DOHH2 (cell line): ENCODE data around the gene PCDHB7.
"Not testable (repeated sequence)": the region's sequence is repeated elsewhere in the genome, so short reads cannot be mapped to it uniquely, and the experiment has no call there.

Experiments used
- H3F3A ChIP-seq: fragments of 200-600 bp; sonication (generic), shearing (Covaris generic); 2 replicates; pipeline ENCODE4 v1.6.0; 2016; ENCODE audit warnings: antibody characterized with exemption, mild to moderate bottlenecking; ENCODE audit not compliant: control insufficient read depth, insufficient read depth
- H3K27ac ChIP-seq: fragments of 200-600 bp; sonication (generic); 2 replicates; pipeline ENCODE4 v1.5.1; 2014; ENCODE audit warnings: low read depth, mild to moderate bottlenecking, low read length, moderate library complexity
- H3K27me3 ChIP-seq: fragments of 200-600 bp; sonication (generic); 2 replicates; pipeline ENCODE4 v1.6.1; 2014; ENCODE audit warnings: mild to moderate bottlenecking, low read length, mixed read lengths; ENCODE audit not compliant: control insufficient read depth
- H3K36me3 ChIP-seq: fragments of 200-600 bp; sonication (generic); 2 replicates; pipeline ENCODE4 v1.6.1; 2014; ENCODE audit warnings: mild to moderate bottlenecking, low read length, moderate library complexity, mixed read lengths; ENCODE audit not compliant: control insufficient read depth
- H3K4me1 ChIP-seq: fragments of 200-600 bp; sonication (generic); 2 replicates; pipeline ENCODE4 v1.6.1; 2014; ENCODE audit warnings: mild to moderate bottlenecking, low read length, mixed read lengths; ENCODE audit not compliant: control insufficient read depth
- H3K4me2 ChIP-seq: fragments of 200-600 bp; sonication (generic); 2 replicates; pipeline ENCODE4 v1.6.0; 2014; ENCODE audit warnings: mild to moderate bottlenecking, low read length, moderate library complexity
- H3K4me3 ChIP-seq: fragments of 200-600 bp; sonication (generic); 2 replicates; pipeline ENCODE4 v1.5.1; 2014; ENCODE audit warnings: mild to moderate bottlenecking, low read length, mixed read lengths
- H3K79me2 ChIP-seq: fragments of 200-600 bp; sonication (generic); 2 replicates; pipeline ENCODE4 v1.6.1; 2014; ENCODE audit warnings: mild to moderate bottlenecking, low read length, mixed read lengths; ENCODE audit not compliant: control insufficient read depth
- H3K9me2 ChIP-seq: fragments of 200-600 bp; sonication (generic); replicated peaks from 2 replicates; pipeline ENCODE4 v1.6.1; 2014; ENCODE audit warnings: mild to moderate bottlenecking, low read length, mixed read lengths; ENCODE audit not compliant: control insufficient read depth
- H3K9me3 ChIP-seq: fragments of 200-600 bp; sonication (generic); 2 replicates; pipeline ENCODE4 v1.6.1; 2014; ENCODE audit warnings: antibody characterized with exemption, low read length, mixed read lengths; ENCODE audit not compliant: control insufficient read depth, insufficient read depth
- H4K20me1 ChIP-seq: fragments of 200-600 bp; sonication (generic); 2 replicates; pipeline ENCODE4 v1.6.0; 2014; ENCODE audit warnings: low read depth, mild to moderate bottlenecking, antibody characterized with exemption, low read length, moderate library complexity; ENCODE audit not compliant: control insufficient read depth, insufficient read depth
- EZH2phosphoT487 ChIP-seq: fragments of 200-600 bp; sonication (generic); IDR thresholded peaks from 2 replicates; pipeline ENCODE4 v1.6.1; 2017; ENCODE audit warnings: borderline replicate concordance, mild to moderate bottlenecking, antibody characterized with exemption, low read length, moderate library complexity, mixed read lengths
- TF ChIP-seq, protein P1 (sequence below): fragments of 200-600 bp; sonication (generic); IDR thresholded peaks from one replicate; pipeline ENCODE4 v1.5.1; 2014; ENCODE audit warnings: antibody characterized with exemption, mild to moderate bottlenecking, low read depth, low read length; ENCODE audit not compliant: poor library complexity, severe bottlenecking

PCDHB7 gene

DNA sequence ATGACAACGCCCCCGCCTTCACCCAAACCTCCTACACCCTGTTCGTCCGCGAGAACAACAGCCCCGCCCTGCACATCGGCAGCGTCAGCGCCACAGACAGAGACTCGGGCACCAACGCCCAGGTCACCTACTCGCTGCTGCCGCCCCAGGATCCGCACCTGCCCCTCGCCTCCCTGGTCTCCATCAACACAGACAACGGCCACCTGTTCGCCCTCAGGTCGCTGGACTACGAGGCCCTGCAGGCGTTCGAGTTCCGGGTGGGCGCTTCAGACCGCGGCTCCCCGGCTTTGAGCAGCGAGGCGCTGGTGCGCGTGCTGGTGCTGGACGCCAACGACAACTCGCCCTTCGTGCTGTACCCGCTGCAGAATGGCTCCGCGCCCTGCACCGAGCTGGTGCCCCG is 6.9 kb downstream of the PCDHB7 start:
- H4K20me1 ChIP-seq, H3K4me2 ChIP-seq, H3K4me1 ChIP-seq: not testable (repeated sequence)

DNA sequence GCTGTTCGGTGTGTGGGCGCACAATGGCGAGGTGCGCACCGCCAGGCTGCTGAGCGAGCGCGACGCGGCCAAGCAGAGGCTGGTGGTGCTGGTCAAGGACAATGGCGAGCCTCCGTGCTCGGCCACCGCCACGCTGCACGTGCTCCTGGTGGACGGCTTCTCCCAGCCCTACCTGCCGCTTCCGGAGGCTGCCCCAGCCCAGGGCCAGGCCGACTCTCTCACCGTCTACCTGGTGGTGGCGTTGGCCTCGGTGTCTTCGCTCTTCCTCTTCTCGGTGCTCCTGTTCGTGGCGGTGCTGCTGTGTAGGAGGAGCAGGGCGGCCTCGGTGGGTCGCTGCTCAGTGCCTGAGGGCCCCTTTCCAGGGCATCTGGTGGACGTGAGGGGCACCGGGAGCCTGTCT is 7.4 kb downstream of the PCDHB7 start:
- not testable (repeated sequence) for H3K27me3 ChIP-seq, H3K9me3 ChIP-seq, H3K27ac ChIP-seq, H3F3A ChIP-seq, H3K79me2 ChIP-seq, H3K4me2 ChIP-seq, H3K36me3 ChIP-seq, H3K4me3 ChIP-seq, H3K4me1 ChIP-seq, H4K20me1 ChIP-seq, H3K9me2 ChIP-seq

More for the DNA sequence above, 6.9 kb downstream of the PCDHB7 start:
- not testable (repeated sequence) for H3K79me2 ChIP-seq, H3K27ac ChIP-seq, H3F3A ChIP-seq, H3K9me2 ChIP-seq, H3K9me3 ChIP-seq, H3K36me3 ChIP-seq, H3K27me3 ChIP-seq, H3K4me3 ChIP-seq

DNA sequence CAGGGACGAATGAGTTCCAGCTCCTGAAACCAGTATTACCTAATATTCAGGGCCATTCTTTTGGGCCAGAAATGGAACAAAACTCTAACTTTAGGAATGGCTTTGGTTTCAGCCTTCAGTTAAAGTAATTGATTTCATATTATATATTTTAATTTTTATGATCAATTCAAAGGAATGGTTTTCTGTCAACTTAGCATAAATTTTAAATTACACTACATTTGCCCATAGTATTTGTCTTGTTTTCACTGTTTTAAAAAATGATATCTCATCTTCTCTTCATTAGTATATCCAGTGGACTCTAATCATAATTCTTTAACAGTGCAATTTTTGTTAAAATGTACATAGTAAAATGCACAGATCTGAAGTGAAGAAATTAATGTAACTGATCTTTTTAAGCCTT is 7.9 kb downstream of the PCDHB7 start:
- no peak for TF ChIP-seq EZH2phosphoT487
- TF ChIP-seq, protein P1, sequence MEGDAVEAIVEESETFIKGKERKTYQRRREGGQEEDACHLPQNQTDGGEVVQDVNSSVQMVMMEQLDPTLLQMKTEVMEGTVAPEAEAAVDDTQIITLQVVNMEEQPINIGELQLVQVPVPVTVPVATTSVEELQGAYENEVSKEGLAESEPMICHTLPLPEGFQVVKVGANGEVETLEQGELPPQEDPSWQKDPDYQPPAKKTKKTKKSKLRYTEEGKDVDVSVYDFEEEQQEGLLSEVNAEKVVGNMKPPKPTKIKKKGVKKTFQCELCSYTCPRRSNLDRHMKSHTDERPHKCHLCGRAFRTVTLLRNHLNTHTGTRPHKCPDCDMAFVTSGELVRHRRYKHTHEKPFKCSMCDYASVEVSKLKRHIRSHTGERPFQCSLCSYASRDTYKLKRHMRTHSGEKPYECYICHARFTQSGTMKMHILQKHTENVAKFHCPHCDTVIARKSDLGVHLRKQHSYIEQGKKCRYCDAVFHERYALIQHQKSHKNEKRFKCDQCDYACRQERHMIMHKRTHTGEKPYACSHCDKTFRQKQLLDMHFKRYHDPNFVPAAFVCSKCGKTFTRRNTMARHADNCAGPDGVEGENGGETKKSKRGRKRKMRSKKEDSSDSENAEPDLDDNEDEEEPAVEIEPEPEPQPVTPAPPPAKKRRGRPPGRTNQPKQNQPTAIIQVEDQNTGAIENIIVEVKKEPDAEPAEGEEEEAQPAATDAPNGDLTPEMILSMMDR, result no peak
- no peak overlapping the region for H3K27ac ChIP-seq
- H4K20me1 ChIP-seq, result no peaks in the 10 kb centered on the region

DNA sequence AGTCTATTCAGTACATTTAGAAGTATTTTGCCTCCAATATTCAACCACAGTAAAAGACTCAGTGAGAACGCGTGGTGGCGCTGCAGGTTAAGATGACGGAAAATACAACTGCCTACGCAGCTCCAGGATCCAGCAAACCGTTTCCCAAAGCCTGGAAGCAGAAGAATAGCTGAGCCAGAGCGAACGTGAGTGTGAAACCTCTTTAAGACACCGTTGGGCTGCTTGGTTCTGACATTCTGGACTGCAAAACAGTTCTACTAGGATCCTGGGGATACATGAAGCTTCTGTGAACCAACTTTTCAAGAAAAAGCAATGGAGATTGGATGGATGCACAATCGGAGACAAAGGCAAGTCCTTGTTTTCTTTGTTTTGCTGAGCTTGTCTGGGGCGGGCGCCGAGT is 9.8 kb downstream of the PCDHB7 start, which contains the start of gene PCDHB16:
PCDHB16 (plus strand) TSS at position 140 of the 400 bp plus-strand sequence; CDS start at position 313, 173 bp downstream.
- Histone ChIP-seq H3K27ac (no peak within 1 kb of the TSS), H3K4me1 (0 out of 2 replicates have a peak, but pooled peaks cover 3% of the 10 kb centered on the region), H3K36me3 (no peaks in the 10 kb centered on the region), H4K20me1 (no peaks in the 10 kb centered on the region), H3K27me3 (no peaks in the 10 kb centered on the region), H3K4me2 (no peak within 1 kb of the TSS), H3K79me2 (no peaks in the 10 kb centered on the region), H3F3A (no peaks in the 10 kb centered on the region), H3K4me3 (no peak within 1 kb of the TSS), H3K9me3 (no peaks in the 10 kb centered on the region), H3K9me2 (no peaks in the 10 kb centered on the region)
- no peak for TF ChIP-seq EZH2phosphoT487
- TF ChIP-seq, protein P1, result peak; percentile 78

More for the DNA sequence above, 7.9 kb downstream of the PCDHB7 start:
- Histone ChIP-seq H3K79me2 (no peaks in the 10 kb centered on the region), H3K4me1 (no peaks in the 10 kb centered on the region), H3K4me2 (no peak overlapping the region), H3K9me3 (no peaks in the 10 kb centered on the region), H3K9me2 (no peaks in the 10 kb centered on the region), H3K27me3 (no peaks in the 10 kb centered on the region), H3K4me3 (no peak overlapping the region), H3F3A (no peaks in the 10 kb centered on the region), H3K36me3 (no peaks in the 10 kb centered on the region)

DNA sequence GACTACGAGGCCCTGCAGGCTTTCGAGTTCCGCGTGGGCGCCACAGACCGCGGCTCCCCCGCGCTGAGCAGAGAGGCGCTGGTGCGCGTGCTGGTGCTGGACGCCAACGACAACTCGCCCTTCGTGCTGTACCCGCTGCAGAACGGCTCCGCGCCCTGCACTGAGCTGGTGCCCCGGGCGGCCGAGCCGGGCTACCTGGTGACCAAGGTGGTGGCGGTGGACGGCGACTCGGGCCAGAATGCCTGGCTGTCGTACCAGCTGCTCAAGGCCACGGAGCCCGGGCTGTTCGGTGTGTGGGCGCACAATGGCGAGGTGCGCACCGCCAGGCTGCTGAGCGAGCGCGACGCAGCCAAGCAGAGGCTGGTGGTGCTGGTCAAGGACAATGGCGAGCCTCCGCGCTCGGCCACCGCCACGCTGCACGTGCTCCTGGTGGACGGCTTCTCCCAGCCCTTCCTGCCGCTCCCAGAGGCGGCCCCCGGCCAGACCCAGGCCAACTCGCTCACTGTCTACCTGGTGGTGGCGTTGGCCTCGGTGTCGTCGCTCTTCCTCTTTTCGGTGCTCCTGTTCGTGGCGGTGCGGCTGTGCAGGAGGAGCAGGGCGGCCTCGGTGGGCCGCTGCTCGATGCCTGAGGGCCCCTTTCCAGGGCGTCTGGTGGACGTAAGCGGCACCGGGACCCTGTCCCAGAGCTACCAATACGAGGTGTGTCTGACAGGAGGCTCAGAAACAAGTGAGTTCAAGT is 11.8 kb downstream of the PCDHB7 start:
- not testable (repeated sequence) for H3F3A ChIP-seq, H3K27me3 ChIP-seq, H3K9me2 ChIP-seq, H4K20me1 ChIP-seq, H3K27ac ChIP-seq, H3K4me1 ChIP-seq, H3K4me3 ChIP-seq, H3K36me3 ChIP-seq, H3K9me3 ChIP-seq, H3K79me2 ChIP-seq, H3K4me2 ChIP-seq
